Posterior vena cava (tissue), 2 donors: ENCODE data around the gene ZNF566. TPM values are rescaled to one million over a fixed set of nuclear protein-coding genes. Genes with fewer than 3 reads are reported as not detected.

Experiments
- total RNA-seq, 2 donors: library from RNA; stranded (reverse); fragmentation: NEBNext Ultra II Directional; extraction: Animal tissue kit (Norgen Biotek cat#: 25700); gene quantifications; one replicate each; pipeline ENCODE4 v1.2.1, GENCODE V29; 2021
- donor health status: DM: yes; HTN: yes; CAD: no.
- donor health status: DM: yes; HTN: yes; CAD: no.

Gene ZNF566
- total RNA-seq, 2 donors from 2014 or later = 10.1 to 13.7 TPM

Other genes starting within 250 kb of the ZNF566 start
- 1 to 10 TPM; 3.9 to 4.3 TPM for gene ZFP14, start 110.4 kb downstream of the ZNF566 start, total RNA-seq
- gene ZFP82, start 70.9 kb downstream of the ZNF566 start, total RNA-seq = 1 to 10 TPM; 6.1 to 6.3 TPM
- 10 to 100 TPM in 1 of 2 donors, 1 to 10 TPM in 1; 7.6 to 11.8 TPM for gene ZNF260, start 38.7 kb upstream of the ZNF566 start, total RNA-seq
- 10 to 100 TPM; 13.9 to 15.9 TPM for gene ZNF529, start 83.7 kb upstream of the ZNF566 start, total RNA-seq
- gene ZNF382, start 115.8 kb upstream of the ZNF566 start, total RNA-seq = 1 to 10 TPM; 7.3 to 7.4 TPM
- gene ZNF461, start 177.3 kb upstream of the ZNF566 start, total RNA-seq = 1 to 10 TPM; 7.3 to 9.7 TPM
- 1 to 10 TPM; 5.5 to 7.8 TPM for gene ZNF567, start 198.1 kb upstream of the ZNF566 start, total RNA-seq